ENCODE measurements around the gene TBX21. TPM values are rescaled to one million over a fixed set of nuclear protein-coding genes. Genes with fewer than 3 reads are reported as not detected.

The TBX21 gene
- polyA plus RNA-seq, 3 donors, result 0.05 to 0.16 (median 0.13) TPM

GRCh38 chr17:47789611-47790561 is 56.9 kb downstream of the TBX21 start:
- intact Hi-C loops (cut with micrococcal nuclease), result no loop called here
- H3K4me3 Mint-ChIP-seq, result peak overlapping the region; percentile 63 to 80
- no peak for TF ChIP-seq CTCF (IDR thresholded peaks at IDR 0.05)
- DNase-seq, result no peak
- peaks cover 57 to 89% (median 64%) of the 10 kb centered on the region in 3 donors for H3K27me3 Mint-ChIP-seq (ENCODE audit: low read depth in 3 of 3)
- H3K36me3 ChIP-seq (replicated peaks in 1 of 2; ENCODE audit: control insufficient read depth in 1 of 2, insufficient read depth in 2 of 2, low read length in 2 of 2), result no peaks in the 10 kb centered on the region
- H3K4me3 ChIP-seq (replicated peaks in 1 of 3; ENCODE audit: low read depth in 2 of 3, low read length in 3 of 3), result no peak overlapping the region
- H3K27ac Mint-ChIP-seq, result peak overlapping the region in 1 of 7 donors; percentile 76
- peaks cover 7% of the 10 kb centered on the region in 2 donors for H3K4me1 ChIP-seq (ENCODE audit: control insufficient read depth in 1 of 2, insufficient read depth in 2 of 2, low read length in 2 of 2)
- peak overlapping the region; percentile 39 for H3K4me2 ChIP-seq (replicated peaks; ENCODE audit: extremely low read depth, low read length, poor library complexity, severe bottlenecking)
- H4K20me1 ChIP-seq (ENCODE audit: insufficient read depth, low read length), result no peaks in the 10 kb centered on the region
- H3K9me3 ChIP-seq (replicated peaks in 1 of 2; ENCODE audit: control insufficient read depth in 1 of 2, insufficient read depth in 1 of 2, low read length in 2 of 2), result peaks cover 0 to 6% of the 10 kb centered on the region in 2 donors
- no peaks in the 10 kb centered on the region for H3K36me3 Mint-ChIP-seq
- H3K27ac ChIP-seq (ENCODE audit: low read depth in 1 of 2, low read length in 2 of 2), result no peak overlapping the region
- no peaks in the 10 kb centered on the region for H3K79me2 ChIP-seq (ENCODE audit: insufficient read depth, low read length)
- H3K4me1 Mint-ChIP-seq, result peaks cover 4% of the 10 kb centered on the region
- H3K9me3 Mint-ChIP-seq, result peaks cover 0 to 9% (median 2%) of the 10 kb centered on the region in 7 donors
- H3K9ac ChIP-seq (ENCODE audit: insufficient read depth, low read length, poor library complexity, severe bottlenecking), result no peak overlapping the region
- peaks cover 33 to 65% of the 10 kb centered on the region in 2 donors for H3K27me3 ChIP-seq (ENCODE audit: control insufficient read depth in 2 of 2, insufficient read depth in 2 of 2, low read length in 2 of 2)
- WGBS (ENCODE audit: insufficient coverage), result 2% methylated on average over 57 of the region's 70 CpGs
- no peak overlapping the region for H2AFZ ChIP-seq (ENCODE audit: insufficient read depth, low read depth, low read length, poor library complexity, severe bottlenecking)

- peaks cover 7% of the 10 kb centered on the region in 2 donors for H3K4me1 ChIP-seq (ENCODE audit: control insufficient read depth in 1 of 2, insufficient read depth in 2 of 2, low read length in 2 of 2)
- intact Hi-C loops (cut with micrococcal nuclease), result no loop called here
- no peak overlapping the region for H3K4me2 ChIP-seq (replicated peaks; ENCODE audit: extremely low read depth, low read length, poor library complexity, severe bottlenecking)
- no peaks in the 10 kb centered on the region for H3K79me2 ChIP-seq (ENCODE audit: insufficient read depth, low read length)
- H3K9me3 ChIP-seq (replicated peaks in 1 of 2; ENCODE audit: control insufficient read depth in 1 of 2, insufficient read depth in 1 of 2, low read length in 2 of 2), result peaks cover 0 to 6% of the 10 kb centered on the region in 2 donors
- H4K20me1 ChIP-seq (ENCODE audit: insufficient read depth, low read length), result no peaks in the 10 kb centered on the region
- H3K9ac ChIP-seq (ENCODE audit: insufficient read depth, low read length, poor library complexity, severe bottlenecking), result no peak overlapping the region
- H3K36me3 ChIP-seq (replicated peaks in 1 of 2; ENCODE audit: control insufficient read depth in 1 of 2, insufficient read depth in 2 of 2, low read length in 2 of 2), result no peaks in the 10 kb centered on the region
- no CpG with 5 or more reads among the region's 3 CpGs for WGBS (ENCODE audit: insufficient coverage)
- Mint-ChIP-seq H3K9me3 (peaks cover 0 to 9% (median 2%) of the 10 kb centered on the region in 7 donors), H3K36me3 (no peaks in the 10 kb centered on the region), H3K27me3 (ENCODE audit: low read depth in 3 of 3) (peaks cover 61 to 84% (median 64%) of the 10 kb centered on the region in 3 donors), H3K4me1 (peaks cover 4% of the 10 kb centered on the region), H3K27ac (peak overlapping the region in 1 of 7 donors; percentile 76), H3K4me3 (peak overlapping the region in 1 of 2 donors; percentile 80)
- DNase-seq, result no peak
- no peak overlapping the region for H2AFZ ChIP-seq (ENCODE audit: insufficient read depth, low read depth, low read length, poor library complexity, severe bottlenecking)
- H3K4me3 ChIP-seq (replicated peaks in 1 of 3; ENCODE audit: low read depth in 2 of 3, low read length in 3 of 3), result no peak overlapping the region
- H3K27ac ChIP-seq (ENCODE audit: low read depth in 1 of 2, low read length in 2 of 2), result no peak overlapping the region
- no peak for TF ChIP-seq CTCF (IDR thresholded peaks at IDR 0.05)
- peaks cover 38 to 71% of the 10 kb centered on the region in 2 donors for H3K27me3 ChIP-seq (ENCODE audit: control insufficient read depth in 2 of 2, insufficient read depth in 2 of 2, low read length in 2 of 2)
Measured at GRCh38 chr17:47791025-47791424, 58.0 kb downstream of the TBX21 start.

All from CD14-positive monocyte (primary cell).